Measurements from ENCODE around the gene TRIM72.

GRCh38 chr16:31191697-31192428 lies 22.1 kb upstream of the TRIM72 start:
- TF ChIP-seq, protein P1, sequence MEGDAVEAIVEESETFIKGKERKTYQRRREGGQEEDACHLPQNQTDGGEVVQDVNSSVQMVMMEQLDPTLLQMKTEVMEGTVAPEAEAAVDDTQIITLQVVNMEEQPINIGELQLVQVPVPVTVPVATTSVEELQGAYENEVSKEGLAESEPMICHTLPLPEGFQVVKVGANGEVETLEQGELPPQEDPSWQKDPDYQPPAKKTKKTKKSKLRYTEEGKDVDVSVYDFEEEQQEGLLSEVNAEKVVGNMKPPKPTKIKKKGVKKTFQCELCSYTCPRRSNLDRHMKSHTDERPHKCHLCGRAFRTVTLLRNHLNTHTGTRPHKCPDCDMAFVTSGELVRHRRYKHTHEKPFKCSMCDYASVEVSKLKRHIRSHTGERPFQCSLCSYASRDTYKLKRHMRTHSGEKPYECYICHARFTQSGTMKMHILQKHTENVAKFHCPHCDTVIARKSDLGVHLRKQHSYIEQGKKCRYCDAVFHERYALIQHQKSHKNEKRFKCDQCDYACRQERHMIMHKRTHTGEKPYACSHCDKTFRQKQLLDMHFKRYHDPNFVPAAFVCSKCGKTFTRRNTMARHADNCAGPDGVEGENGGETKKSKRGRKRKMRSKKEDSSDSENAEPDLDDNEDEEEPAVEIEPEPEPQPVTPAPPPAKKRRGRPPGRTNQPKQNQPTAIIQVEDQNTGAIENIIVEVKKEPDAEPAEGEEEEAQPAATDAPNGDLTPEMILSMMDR (IDR thresholded peaks at IDR 0.05): no peak
- no peak for TF ChIP-seq POLR2AphosphoS5 (IDR thresholded peaks at IDR 0.05)
